ENCODE data around the gene ELOVL1.

DNA sequence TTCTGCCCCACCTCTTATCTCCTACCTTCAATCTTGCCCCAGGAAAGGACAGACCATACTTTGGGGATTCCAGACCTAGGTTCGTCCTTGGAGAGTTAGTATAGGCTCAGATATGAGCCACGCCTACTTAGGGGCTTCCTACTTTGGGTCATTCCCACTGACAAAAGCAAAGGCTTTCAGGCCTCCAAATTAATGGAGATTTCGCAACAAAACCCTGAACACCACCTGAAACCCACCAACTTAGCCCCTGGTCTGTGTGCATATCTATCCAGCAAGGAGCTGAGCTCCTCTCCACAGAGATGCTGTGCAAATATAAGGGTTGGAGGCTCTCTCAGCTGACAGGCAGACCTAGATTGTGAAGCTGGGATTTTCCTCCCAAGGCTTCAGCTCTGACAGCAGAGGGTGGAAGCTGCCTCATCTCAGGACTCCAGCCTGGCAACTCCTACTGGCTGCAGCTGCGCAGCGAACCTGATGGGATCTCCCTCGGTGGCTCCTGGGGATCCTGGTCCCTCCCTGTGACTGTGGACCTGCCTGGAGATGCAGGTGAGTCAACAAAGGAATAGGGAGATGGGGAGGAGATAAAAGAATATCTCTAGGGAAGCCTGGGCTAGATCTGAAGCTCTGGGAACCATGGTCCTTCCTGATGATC is 28.1 kb downstream of the ELOVL1 start:
- TF ChIP-seq, protein P1, sequence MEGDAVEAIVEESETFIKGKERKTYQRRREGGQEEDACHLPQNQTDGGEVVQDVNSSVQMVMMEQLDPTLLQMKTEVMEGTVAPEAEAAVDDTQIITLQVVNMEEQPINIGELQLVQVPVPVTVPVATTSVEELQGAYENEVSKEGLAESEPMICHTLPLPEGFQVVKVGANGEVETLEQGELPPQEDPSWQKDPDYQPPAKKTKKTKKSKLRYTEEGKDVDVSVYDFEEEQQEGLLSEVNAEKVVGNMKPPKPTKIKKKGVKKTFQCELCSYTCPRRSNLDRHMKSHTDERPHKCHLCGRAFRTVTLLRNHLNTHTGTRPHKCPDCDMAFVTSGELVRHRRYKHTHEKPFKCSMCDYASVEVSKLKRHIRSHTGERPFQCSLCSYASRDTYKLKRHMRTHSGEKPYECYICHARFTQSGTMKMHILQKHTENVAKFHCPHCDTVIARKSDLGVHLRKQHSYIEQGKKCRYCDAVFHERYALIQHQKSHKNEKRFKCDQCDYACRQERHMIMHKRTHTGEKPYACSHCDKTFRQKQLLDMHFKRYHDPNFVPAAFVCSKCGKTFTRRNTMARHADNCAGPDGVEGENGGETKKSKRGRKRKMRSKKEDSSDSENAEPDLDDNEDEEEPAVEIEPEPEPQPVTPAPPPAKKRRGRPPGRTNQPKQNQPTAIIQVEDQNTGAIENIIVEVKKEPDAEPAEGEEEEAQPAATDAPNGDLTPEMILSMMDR (IDR thresholded peaks at IDR 0.05): no peak
- TF ChIP-seq POLR2A (IDR thresholded peaks at IDR 0.05): no peak
